H1 (cell line): ENCODE measurements around the gene THBS4. TPM values are rescaled to one million over a fixed set of nuclear protein-coding genes. Genes with fewer than 3 reads are reported as not detected.

Source experiments
- CTCF ChIA-PET: fragments of 300-600 bp; sonication (Branson Sonifier 250); formaldehyde crosslinking; loops from one replicate; lab custom pipeline; 2021; ENCODE audit not compliant: partially characterized antibody; lab: Charles Lee
- POLR2A ChIA-PET: fragments of 300-600 bp; sonication (Branson Sonifier 250); formaldehyde crosslinking; loops from one replicate; lab custom pipeline; 2021; ENCODE audit warnings: inconsistent platforms; ENCODE audit not compliant: partially characterized antibody; lab: Charles Lee
- DNase-seq, 2 experiments: peaks; one replicate each; pipeline versions ENCODE4 v3.0.0 to v3.0.0-alpha.2; 2010 to 2022; ENCODE audit warnings: low spot score in 2 of 2, low read depth in 1 of 2, mixed read lengths in 1 of 2
- FAIRE-seq: peaks from 2 replicates; lab custom pipeline; 2011; peaks lifted over from hg19 to GRCh38; lab: Jason Lieb, UNC
- H2AFZ ChIP-seq: 2 replicates; pipeline ENCODE4 v1.8.1; 2012; ENCODE audit warnings: low read length, inconsistent platforms
- H2AK5ac ChIP-seq: 2 replicates; pipeline ENCODE4 v1.6.1; 2013; ENCODE audit warnings: low read depth, low read length
- H2BK120ac ChIP-seq: replicated peaks from 2 replicates; pipeline ENCODE3; 2013; ENCODE audit warnings: low read depth, low read length, inconsistent platforms
- H2BK12ac ChIP-seq: 2 replicates; pipeline ENCODE4 v1.6.1; 2013; ENCODE audit warnings: low read depth, low read length
- H2BK15ac ChIP-seq: 2 replicates; pipeline ENCODE4 v1.6.1; 2013; ENCODE audit warnings: low read length
- H2BK20ac ChIP-seq: 2 replicates; pipeline ENCODE4 v1.6.1; 2013; ENCODE audit warnings: low read length
- H2BK5ac ChIP-seq: 2 replicates; pipeline ENCODE4 v1.6.1; 2013; ENCODE audit warnings: low read depth, low read length
- H3K14ac ChIP-seq: 2 replicates; pipeline ENCODE4 v1.6.1; 2013; ENCODE audit warnings: inconsistent platforms; ENCODE audit not compliant: insufficient read length
- H3K18ac ChIP-seq: 2 replicates; pipeline ENCODE4 v1.6.1; 2013; ENCODE audit warnings: low read length; ENCODE audit errors: extremely low read depth
- H3K23ac ChIP-seq: 2 replicates; pipeline ENCODE4 v1.6.1; 2013; ENCODE audit warnings: inconsistent platforms; ENCODE audit not compliant: insufficient read length
- H3K23me2 ChIP-seq: 2 replicates; pipeline ENCODE4 v1.6.1; 2013; ENCODE audit warnings: low read depth, low read length
- H3K27ac ChIP-seq: 2 replicates; pipeline ENCODE4 v1.6.1; 2011; ENCODE audit warnings: low read depth, low read length, inconsistent platforms
- H3K27me3 ChIP-seq, 4 experiments: replicated peaks in 1 of 4; 1 replicate in 1 of 4; 2 replicates in 3 of 4; pipeline versions ENCODE4 v1.6.1 to v1.8.1; 2011 to 2013; ENCODE audit warnings: low read length in 3 of 4, mild to moderate bottlenecking in 3 of 4, inconsistent platforms in 2 of 4, mixed read lengths in 2 of 4, moderate library complexity in 1 of 4; ENCODE audit not compliant: control insufficient read depth in 3 of 4, insufficient read depth in 3 of 4; ENCODE audit errors: extremely low read depth in 1 of 4
- H3K36me3 ChIP-seq, 4 experiments: 2 replicates each; pipeline versions ENCODE4 v1.6.1 to v1.8.1; 2011 to 2013; ENCODE audit warnings: mild to moderate bottlenecking in 4 of 4, low read length in 3 of 4, moderate library complexity in 2 of 4, control low read depth in 1 of 4, inconsistent platforms in 1 of 4; ENCODE audit not compliant: insufficient read depth in 4 of 4, control insufficient read depth in 2 of 4
- H3K4ac ChIP-seq: replicated peaks from 2 replicates; pipeline ENCODE3; 2013; ENCODE audit warnings: low read length, low read depth, mixed read lengths, inconsistent platforms; ENCODE audit not compliant: insufficient read length
- H3K4me1 ChIP-seq, 4 experiments: replicated peaks in 1 of 4; 1 replicate in 1 of 4; 2 replicates in 3 of 4; pipeline versions ENCODE4 v1.6.1 to v1.8.1; 2011 to 2013; ENCODE audit warnings: low read length in 3 of 4, inconsistent platforms in 2 of 4, mixed read lengths in 1 of 4; ENCODE audit not compliant: insufficient read depth in 4 of 4, control insufficient read depth in 3 of 4
- H3K4me2 ChIP-seq, 2 experiments: 2 replicates each; pipeline versions ENCODE4 v1.6.1 to v1.8.1; 2011 to 2013; ENCODE audit warnings: low read depth in 2 of 2, low read length in 2 of 2, control low read depth in 1 of 2, inconsistent platforms in 1 of 2, mild to moderate bottlenecking in 1 of 2; ENCODE audit not compliant: insufficient read depth in 1 of 2
- H3K4me3 ChIP-seq, 4 experiments: fragments of 200-600, 300-600 bp in 1 of 4; sonication (generic), shearing (Covaris generic), sonication (Bioruptor Twin) in 1 of 4; 2 replicates each; pipeline versions ENCODE4 v1.5.1 to v1.8.1; 2011 to 2016; ENCODE audit warnings: low read length in 4 of 4, low read depth in 3 of 4, control low read depth in 2 of 4, inconsistent platforms in 2 of 4, mild to moderate bottlenecking in 2 of 4, mixed read lengths in 1 of 4, moderate library complexity in 1 of 4; ENCODE audit not compliant: insufficient read depth in 2 of 4; ENCODE audit errors: extremely low read depth in 1 of 4
- H3K56ac ChIP-seq: replicated peaks from 2 replicates; pipeline ENCODE3; 2013; ENCODE audit warnings: low read depth, mild to moderate bottlenecking, mixed read lengths, low read length, inconsistent platforms; ENCODE audit not compliant: insufficient read length
- H3K79me1 ChIP-seq: 2 replicates; pipeline ENCODE4 v1.6.1; 2013; ENCODE audit warnings: low read depth, low read length, control low read depth
- H3K79me2 ChIP-seq, 2 experiments: 2 replicates each; pipeline versions ENCODE4 v1.6.1 to v1.8.1; 2012 to 2013; ENCODE audit warnings: low read length in 2 of 2, mild to moderate bottlenecking in 2 of 2, inconsistent platforms in 1 of 2; ENCODE audit not compliant: insufficient read depth in 2 of 2, control insufficient read depth in 1 of 2
- H3K9ac ChIP-seq, 4 experiments: replicated peaks in 1 of 4; 1 replicate in 1 of 4; 2 replicates in 3 of 4; pipeline versions ENCODE4 v1.6.1 to v1.8.1; 2011 to 2013; ENCODE audit warnings: low read depth in 3 of 4, low read length in 3 of 4, control low read depth in 2 of 4, mild to moderate bottlenecking in 2 of 4, moderate library complexity in 2 of 4, inconsistent platforms in 1 of 4; ENCODE audit errors: extremely low read depth in 1 of 4
- H3K9me3 ChIP-seq, 2 experiments: 2 replicates each; pipeline versions ENCODE4 v1.6.1 to v1.8.1; 2012 to 2013; ENCODE audit warnings: mild to moderate bottlenecking in 2 of 2, moderate library complexity in 2 of 2, control low read depth in 1 of 2, inconsistent platforms in 1 of 2, low read depth in 1 of 2, low read length in 1 of 2, mixed read lengths in 1 of 2; ENCODE audit not compliant: insufficient read depth in 2 of 2
- H4K20me1 ChIP-seq, 2 experiments: replicated peaks in 1 of 2; 2 replicates each; pipeline versions ENCODE3 to v1.8.1; 2011 to 2013; ENCODE audit warnings: inconsistent platforms in 2 of 2, low read length in 2 of 2, mild to moderate bottlenecking in 1 of 2; ENCODE audit not compliant: insufficient read depth in 2 of 2, control insufficient read depth in 1 of 2
- H4K5ac ChIP-seq: 2 replicates; pipeline ENCODE4 v1.6.1; 2013; ENCODE audit warnings: low read length, low read depth, mixed read lengths, inconsistent platforms; ENCODE audit not compliant: insufficient read length
- H4K8ac ChIP-seq: 2 replicates; pipeline ENCODE4 v1.8.0; 2013; ENCODE audit warnings: mild to moderate bottlenecking, moderate library complexity, low read length, inconsistent platforms; ENCODE audit not compliant: insufficient read depth; ENCODE audit errors: extremely low read depth
- H4K91ac ChIP-seq: replicated peaks from 2 replicates; pipeline ENCODE3; 2013; ENCODE audit warnings: low read length, mixed read lengths, inconsistent platforms; ENCODE audit not compliant: insufficient read length
- ASH2L ChIP-seq: fragments of 200-600, 300-600 bp; sonication (generic); IDR thresholded peaks from one replicate; pipeline ENCODE4 v1.7.1; 2017; ENCODE audit warnings: low read length
- EZH2 ChIP-seq: fragments of 200-600 bp; sonication (generic); IDR thresholded peaks from 2 replicates; pipeline ENCODE4 v1.7.1; 2012; ENCODE audit warnings: low read depth, mild to moderate bottlenecking, moderate library complexity, low read length, inconsistent platforms; ENCODE audit not compliant: severe bottlenecking
- polyA plus RNA-seq, 7 experiments: library from polyadenylated mRNA; depleted of rRNA in 3 of 7; stranded (reverse) in 5 of 7; unstranded in 2 of 7; fragments of >200 nt in 5 of 7; fragments of 200-250 nt in 2 of 7; gene quantifications; 1 replicate in 5 of 7; 2 replicates in 1 of 7; 4 replicates in 1 of 7; pipeline versions ENCODE4 v1.2.1 to v1.2.3, GENCODE V29; 2011 to 2013; ENCODE audit warnings: missing spikeins in 2 of 7, mixed read lengths in 2 of 7
- total RNA-seq: library from RNA; stranded (reverse); fragmentation: NEBNext Ultra II Directional; extraction: Animal tissue kit (Norgen Biotek cat#: 25700); gene quantifications from 2 replicates; pipeline ENCODE4 v1.2.1, GENCODE V29; 2021

THBS4 gene
- total and polyA plus RNA-seq, 2 of the 8 experiments (the other 6 are each of a cell fraction or from before 2014, with no cell fraction given): 12.8 to 25.4 TPM

DNA sequence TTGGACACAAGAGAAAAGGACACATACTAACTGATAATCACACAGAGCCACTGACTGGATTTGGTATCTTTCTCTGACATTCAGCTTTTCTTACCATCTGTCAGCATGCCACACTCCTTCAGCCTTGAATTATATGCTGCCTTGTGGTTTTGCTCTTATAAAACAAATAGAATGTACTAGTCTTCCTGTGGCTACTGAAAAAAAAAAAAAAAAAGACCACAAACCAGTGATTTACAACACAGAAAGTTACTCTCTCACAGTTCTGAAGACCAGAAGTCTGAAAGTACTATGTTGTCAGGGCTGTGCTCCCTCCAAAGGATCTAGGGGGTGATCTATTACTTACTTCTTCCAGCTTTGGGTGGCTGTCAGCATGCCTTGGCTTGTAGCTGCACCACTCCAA, 82.3 kb downstream of the THBS4 start:
- Histone ChIP-seq H4K20me1 (no peaks in the 10 kb centered on the region), H3K4me1 (no peaks in the 10 kb centered on the region), H2BK12ac (no peak overlapping the region), H2BK120ac (no peak overlapping the region), H3K4ac (no peak overlapping the region), H3K23ac (no peak overlapping the region), H3K27ac (no peak overlapping the region), H3K9me3 (peaks cover 0 to 3% of the 10 kb centered on the region in 2 experiments; a peak in 1 of 4 replicates), H2BK15ac (no peak overlapping the region), H2BK20ac (no peak overlapping the region), H4K5ac (no peak overlapping the region), H3K4me3 (no peak overlapping the region), H3K9ac (no peak overlapping the region), H3K4me2 (no peak overlapping the region), H2AFZ (no peak overlapping the region), H3K18ac (no peak overlapping the region), H2BK5ac (no peak overlapping the region), H3K79me1 (no peaks in the 10 kb centered on the region), H3K79me2 (no peaks in the 10 kb centered on the region), H3K27me3 (peaks cover 0 to 2% (median 0%) of the 10 kb centered on the region in 4 experiments; a peak in 1 of 7 replicates), H3K23me2 (no peaks in the 10 kb centered on the region), H3K36me3 (no peaks in the 10 kb centered on the region), H2AK5ac (no peak overlapping the region), H3K14ac (no peak overlapping the region), H3K56ac (no peak overlapping the region), H4K91ac (no peak overlapping the region), H4K8ac (no peak overlapping the region)
- ChIA-PET CTCF (interaction anchor here (1.6 to 3.1 kb wide), 2 partner anchors 15 to 26 kb away, joined by 3 to 15 read pairs; no protein-coding TSS in a partner anchor), POLR2A (interaction anchor here (0.7 kb wide), 1 partner anchor 22 kb away, joined by 3 read pairs; no protein-coding TSS in a partner anchor)
- FAIRE-seq: no peak
- DNase-seq: no peak
- no peak for TF ChIP-seq EZH2
- TF ChIP-seq ASH2L: no peak
